Activated T-cell treated with anti-CD3 and anti-CD28 coated beads for 1 hour (primary cell): ENCODE data around the gene TINAGL1.

Experiments
- DNase-seq: peaks from one replicate; pipeline ENCODE4 v3.0.0-alpha.2; 2020; ENCODE audit warnings: low read depth

TINAGL1 gene

DNA sequence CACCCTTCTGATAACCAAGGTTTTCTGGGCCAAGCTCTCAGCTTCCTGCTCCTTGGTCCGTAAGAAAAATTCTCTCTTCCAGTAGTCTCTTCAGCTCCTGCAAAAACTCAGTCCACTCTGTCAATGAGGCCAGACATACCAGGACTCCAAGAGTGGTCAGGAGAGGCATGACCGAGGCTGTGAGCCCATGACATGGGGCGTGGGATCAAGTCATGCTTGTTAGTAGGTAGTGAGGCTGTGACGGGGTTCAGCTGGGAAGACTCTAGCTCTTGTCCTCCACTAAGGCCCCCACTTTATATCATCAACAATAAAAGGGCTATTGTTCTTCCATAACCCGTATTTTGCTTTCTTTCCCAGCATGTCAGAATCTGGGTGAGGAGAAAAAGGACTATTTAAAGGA is 31.0 kb downstream of the TINAGL1 start:
- no peak for DNase-seq

DNA sequence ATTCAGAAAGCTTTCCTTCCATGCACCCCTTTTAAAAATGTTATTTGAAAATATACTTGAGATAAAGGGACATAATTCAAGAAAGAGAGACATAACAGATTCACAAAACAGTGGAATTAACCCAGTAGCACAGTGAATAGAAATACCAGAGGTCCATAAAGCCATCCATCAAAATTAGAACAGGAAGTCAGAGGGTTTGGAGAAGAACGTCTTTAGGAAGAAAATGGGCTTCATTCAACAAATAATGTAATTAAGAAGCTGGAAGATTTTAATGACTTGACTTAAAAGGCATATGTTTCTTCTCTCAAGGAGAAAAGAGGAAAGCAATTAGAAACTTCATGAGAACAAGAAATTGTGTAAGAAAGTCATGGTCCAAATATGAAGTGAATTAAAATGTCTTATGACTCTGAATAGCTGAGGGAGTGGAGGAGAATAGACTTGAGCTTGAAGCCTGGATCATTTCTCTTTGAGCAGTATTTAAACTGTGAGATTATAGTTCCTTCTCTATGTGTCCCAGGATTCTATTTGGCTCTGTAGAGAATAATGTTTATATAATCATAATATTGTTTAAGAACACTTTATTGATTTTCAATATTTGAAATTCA is 33.3 kb downstream of the TINAGL1 start:
- DNase-seq, result no peak

DNA sequence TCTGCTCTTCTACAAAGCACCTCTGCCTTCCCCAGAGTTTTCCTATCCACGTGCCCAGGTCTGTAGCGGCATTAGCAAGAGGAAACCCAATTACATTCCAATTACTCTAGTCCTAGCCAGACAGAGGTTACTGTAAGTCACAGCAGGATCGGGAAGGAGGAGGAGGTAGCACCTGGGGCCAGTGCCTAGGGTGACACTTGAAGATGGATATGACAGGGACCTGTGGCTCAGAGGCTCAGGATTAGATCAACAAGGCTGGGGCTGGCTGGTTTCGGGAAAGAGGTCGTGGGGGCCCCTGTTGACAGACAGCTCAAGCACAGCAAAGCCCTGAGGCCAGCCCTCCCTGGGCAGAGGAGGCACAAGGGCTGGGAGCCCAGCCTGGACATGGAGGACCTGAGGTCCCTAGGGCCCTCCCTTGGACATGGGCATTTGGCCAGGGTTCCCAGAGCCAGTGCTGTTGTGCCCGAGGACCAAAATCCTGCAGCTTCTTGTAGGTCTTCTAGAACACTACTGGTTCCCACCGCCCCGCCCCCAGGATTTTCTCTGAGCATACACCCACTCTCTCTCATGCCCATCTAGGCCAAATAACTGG is 38.2 kb downstream of the TINAGL1 start:
- DNase-seq, result no peak

DNA sequence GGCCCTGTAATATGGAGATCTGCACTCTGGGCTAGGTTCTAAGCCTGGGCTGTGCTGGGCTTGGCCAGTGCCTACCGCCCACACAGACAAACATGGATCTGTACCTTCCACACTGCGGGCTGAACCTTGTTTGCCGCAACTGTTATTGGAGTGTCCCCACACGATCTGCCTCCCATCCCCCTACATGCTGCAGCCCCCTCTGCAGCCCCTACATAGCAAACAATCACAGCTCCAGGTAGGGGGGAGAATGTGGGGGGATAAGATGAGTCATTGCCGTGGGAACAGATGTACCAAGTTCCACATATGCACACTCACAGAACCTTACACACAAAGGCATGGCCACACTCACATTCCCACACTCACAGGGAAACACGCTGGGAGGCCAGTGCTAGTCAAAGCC is 39.1 kb downstream of the TINAGL1 start:
- no peak for DNase-seq

DNA sequence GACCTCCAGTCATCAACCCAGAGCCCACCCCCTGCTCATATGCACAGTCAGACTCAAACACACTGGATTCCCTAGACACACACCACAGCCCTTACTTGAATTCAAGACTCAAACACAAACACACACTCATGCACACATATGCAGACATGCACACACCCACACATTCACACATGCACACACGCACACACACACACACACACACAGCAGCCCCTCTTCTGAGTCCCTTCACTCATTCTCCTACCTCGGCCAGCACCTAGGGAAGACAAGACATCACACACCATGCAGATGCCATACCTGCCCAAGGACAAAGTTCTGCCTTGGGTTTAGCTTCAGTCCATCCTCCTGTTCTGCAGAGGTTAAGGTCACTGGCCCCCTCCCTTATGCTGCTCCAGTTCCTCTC is 39.6 kb downstream of the TINAGL1 start:
- no peak for DNase-seq

DNA sequence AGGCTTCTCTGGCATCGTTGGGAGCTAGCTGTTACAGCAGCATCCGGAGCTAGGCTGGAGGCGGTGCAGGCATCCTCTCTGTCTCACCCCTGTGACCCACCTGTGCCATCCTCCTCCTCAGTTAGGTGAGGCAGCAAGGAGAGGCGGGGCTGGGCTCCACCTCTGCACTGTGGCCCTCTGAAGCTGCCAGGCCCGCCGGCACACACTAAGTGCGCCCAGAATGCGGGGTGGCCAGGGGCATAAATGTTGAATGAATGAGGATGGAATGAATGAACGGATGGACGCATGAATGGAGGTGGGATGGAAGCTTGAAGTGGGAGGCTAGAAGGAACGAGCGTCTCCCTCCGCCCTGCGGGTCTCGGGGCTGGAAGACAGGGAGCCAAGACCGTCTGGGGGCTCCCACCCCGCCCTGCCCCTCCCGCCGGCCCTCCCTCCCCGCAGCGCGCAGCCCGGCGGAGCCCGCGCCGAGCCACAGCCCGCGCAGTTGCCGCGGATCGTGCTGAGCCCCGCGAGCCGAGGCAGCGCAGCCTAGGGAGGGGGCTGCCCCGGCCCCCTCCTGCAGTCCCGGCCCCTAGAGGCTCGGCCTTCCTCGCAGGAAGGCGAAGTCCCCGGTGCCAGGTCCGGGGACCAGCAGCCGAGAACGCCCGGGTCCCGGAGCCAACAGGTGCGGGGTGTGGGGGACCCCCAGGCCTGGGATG is 41.1 kb downstream of the TINAGL1 start, which contains the start of gene HCRTR1:
Gene HCRTR1 (plus strand): TSS at position 472 of the 698 bp plus-strand sequence. CDS start 1,504 bp downstream, outside the sequence.
- no peak for DNase-seq

DNA sequence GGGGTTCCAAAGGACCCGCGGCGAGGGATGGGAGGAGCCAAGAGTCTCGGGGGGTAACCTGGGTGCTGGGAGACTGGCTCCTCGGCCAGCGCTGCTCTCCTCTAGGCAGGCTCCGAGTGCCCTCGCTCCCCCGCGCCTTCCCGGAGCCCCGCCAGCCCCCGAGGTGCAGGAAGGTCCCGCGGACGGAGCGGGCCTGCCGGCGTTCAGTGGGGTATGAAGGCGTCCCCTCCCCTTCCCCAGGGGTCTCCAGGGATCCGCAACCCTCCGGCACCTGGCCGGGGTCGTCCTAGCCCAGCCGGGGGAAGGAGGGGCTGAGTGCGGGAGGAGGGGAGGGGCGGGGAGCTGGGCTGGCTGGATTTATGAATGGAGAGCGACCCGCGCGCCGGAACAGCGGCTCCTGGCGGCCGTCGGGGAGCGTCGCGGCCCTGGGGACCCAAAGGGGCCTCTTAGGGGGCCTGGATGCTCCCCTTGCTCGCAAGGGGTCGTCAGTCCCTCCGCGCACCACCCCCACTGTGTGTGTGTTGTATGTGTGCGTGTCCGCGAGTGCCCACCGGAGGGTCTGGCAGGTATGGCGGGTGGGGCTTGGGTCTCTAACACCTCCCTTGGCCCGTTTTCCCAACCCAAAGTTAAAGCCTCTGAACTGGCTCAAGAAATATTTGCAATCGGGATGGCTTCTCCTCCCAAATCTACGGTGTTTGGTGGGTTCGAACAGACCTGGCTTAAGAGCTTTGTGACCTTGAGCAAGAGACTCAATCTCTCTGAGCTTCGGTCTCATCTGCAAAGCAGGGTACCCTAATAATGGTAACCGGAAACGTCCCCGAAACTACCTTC is 41.8 kb downstream of the TINAGL1 start:
- DNase-seq, result peak; percentile 23

DNA sequence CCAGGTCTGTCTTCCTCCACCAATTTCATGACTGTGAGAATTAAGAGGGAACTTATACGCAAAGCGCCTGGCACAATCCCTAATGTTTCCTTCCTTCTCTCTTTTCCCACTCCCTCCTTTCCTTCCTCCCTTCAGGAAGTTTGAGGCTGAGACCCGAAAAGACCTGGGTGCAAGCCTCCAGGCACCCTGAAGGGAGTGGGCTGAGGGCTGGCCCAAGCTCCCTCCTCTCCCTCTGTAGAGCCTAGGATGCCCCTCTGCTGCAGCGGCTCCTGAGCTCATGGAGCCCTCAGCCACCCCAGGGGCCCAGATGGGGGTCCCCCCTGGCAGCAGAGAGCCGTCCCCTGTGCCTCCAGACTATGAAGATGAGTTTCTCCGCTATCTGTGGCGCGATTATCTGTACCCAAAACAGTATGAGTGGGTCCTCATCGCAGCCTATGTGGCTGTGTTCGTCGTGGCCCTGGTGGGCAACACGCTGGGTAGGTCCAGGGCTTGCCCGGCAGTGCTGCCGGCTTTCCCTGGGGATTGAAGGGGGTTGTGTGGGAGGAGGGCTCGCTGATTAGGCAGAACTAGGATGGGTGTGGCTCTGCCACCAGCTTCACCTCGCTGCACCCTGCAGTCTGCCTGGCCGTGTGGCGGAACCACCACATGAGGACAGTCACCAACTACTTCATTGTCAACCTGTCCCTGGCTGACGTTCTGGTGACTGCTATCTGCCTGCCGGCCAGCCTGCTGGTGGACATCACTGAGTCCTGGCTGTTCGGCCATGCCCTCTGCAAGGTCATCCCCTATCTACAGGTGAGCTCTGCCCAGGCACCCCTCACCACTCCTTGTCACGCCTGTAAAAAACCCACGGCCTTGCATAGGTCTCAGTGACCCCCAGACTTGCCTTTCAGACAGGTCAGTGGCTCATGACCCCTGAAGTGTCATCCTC is 42.9 kb downstream of the TINAGL1 start:
- no peak for DNase-seq

DNA sequence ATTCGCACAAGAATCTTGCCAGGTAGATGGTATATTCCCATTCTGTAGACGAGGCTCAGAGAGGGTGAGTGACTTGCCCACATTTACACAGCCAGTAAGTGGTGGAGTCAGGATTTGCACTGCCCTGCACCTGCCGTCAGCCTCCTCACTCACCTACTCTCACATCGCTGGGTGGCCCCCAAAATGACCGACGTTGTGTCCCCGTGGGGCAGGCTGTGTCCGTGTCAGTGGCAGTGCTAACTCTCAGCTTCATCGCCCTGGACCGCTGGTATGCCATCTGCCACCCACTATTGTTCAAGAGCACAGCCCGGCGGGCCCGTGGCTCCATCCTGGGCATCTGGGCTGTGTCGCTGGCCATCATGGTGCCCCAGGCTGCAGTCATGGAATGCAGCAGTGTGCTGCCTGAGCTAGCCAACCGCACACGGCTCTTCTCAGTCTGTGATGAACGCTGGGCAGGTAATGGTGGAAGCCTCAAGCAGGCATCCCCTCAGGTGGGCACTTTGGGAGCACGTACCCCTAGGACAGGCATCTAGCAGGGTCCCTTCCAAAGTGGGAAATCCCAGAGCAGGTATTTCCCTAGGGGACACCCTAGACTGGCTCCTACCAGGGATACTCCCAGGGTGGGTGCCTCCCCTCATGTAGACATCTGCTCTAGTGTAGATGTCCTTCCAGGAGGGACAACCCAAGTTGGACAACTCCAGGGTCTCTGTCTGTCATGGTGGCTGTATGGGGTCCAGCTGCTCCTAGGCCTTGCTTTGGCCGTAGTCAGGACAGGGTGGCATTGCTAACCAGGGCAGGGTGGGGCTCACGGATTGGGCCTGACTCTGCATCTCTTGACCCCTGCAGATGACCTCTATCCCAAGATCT is 44.5 kb downstream of the TINAGL1 start:
- no peak for DNase-seq

DNA sequence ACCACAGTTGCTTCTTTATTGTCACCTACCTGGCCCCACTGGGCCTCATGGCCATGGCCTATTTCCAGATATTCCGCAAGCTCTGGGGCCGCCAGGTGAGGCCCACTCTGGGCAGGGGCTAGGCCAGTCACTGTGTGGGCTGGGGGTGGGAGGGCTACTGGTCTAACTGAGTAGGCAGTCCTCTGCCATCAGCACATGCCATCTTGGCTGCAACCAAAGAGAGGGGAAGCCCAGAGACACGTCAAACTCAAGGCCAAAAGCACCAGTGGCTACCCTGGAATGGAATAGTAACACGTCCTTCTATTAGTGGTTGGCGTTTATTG is 45.1 kb downstream of the TINAGL1 start:
- DNase-seq, result no peak

DNA sequence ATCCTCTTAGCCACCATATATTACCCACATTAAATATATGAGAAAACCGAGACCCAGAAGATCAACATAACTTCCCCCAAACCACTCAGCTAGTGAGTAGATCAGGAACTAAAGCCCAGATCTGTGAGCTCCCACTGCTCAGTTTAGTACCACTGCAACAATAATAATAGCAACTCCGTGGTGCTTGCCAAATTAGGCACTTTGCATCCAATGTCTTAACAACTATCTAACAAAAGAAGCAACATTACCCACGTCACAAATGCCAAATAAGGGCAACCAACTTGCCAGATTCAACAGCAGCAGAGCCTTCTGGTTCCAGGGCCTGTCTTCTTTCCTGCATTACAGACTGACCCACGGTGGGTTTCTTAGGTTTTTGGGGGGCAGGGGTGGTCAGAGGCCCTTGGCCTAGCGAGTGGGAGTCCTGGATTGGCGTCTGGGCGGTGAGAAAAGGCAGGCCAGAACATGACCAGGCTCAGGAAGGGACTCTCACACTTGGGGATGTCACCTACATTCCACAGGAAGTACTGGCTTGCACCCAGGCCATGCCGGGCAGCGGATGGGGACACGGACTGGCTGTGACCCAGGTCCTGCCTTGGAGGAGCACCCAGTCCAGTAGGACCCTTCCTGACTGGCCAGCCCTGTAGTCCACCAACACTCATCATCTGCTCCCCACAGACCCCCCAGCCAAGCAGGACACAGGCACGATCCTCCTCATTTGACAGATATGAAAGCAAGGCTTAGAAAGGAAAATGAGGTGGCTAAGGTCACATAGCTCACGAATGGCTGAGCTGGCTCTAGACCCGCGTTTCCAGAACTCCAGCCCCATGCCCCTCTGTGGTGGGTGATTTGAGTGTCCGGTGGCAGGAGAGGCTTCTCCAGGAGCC is 45.8 kb downstream of the TINAGL1 start:
- DNase-seq, result no peak

DNA sequence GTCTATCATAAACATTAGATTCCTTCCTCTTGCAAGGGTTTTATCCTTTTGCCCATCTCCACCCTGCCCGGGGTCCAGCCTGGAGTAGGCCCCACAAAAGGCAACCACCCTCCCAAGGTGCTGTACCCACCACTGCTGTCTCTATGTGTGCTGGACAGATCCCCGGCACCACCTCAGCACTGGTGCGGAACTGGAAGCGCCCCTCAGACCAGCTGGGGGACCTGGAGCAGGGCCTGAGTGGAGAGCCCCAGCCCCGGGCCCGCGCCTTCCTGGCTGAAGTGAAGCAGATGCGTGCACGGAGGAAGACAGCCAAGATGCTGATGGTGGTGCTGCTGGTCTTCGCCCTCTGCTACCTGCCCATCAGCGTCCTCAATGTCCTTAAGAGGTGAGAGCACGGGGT is 47.0 kb downstream of the TINAGL1 start:
- no peak for DNase-seq

DNA sequence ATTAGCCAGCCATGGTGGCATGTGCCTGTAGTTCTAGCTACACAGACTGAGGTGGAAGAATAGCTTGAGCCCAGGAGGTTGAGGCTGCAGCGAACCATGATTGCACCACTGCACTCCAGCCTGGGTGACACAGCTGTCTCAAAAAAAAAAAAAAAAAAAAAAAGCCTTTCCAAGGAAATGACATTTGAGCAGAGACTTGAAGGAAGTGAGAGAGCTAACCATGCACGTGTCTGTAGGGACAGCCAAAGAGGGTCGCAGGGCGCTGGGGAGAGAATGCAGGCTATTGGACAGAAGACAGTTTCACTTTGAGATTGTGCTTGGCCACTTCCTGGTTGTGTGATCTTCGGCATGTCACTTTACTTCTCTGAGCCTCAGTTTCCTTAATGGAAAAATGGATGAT is 48.0 kb downstream of the TINAGL1 start:
- DNase-seq, result no peak

DNA sequence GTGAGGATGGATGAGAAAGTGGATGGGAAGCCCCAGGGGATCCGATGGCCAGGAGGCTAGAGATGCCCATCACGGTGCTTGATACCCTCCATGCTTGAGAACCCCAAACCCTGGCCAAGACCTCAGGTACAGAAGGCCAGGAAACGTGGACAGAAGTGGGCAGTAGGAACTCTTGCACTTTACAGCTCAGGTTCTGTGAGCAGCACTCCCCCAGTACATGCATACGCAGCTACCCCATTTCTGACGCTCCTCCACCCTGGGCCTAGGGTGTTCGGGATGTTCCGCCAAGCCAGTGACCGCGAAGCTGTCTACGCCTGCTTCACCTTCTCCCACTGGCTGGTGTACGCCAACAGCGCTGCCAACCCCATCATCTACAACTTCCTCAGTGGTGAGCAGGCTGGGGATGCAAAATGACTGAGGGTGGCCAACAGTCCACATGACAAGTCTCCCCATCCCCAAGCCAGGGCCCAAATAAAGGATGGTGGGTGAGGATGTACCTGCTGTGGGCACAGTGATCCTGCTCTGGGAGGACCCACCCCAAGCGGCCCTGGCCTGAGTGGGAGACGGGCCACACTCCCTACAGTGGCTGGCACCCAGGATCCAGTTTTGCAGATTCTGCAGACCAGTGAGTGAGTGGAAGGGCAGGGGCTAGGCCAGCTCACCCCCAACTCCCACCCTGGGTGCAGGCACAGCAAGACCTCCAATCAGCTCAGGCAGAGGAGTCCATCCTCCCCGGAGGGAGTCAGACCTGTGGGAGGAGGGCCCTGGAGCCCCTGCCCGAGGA is 48.6 kb downstream of the TINAGL1 start:
- no peak for DNase-seq

DNA sequence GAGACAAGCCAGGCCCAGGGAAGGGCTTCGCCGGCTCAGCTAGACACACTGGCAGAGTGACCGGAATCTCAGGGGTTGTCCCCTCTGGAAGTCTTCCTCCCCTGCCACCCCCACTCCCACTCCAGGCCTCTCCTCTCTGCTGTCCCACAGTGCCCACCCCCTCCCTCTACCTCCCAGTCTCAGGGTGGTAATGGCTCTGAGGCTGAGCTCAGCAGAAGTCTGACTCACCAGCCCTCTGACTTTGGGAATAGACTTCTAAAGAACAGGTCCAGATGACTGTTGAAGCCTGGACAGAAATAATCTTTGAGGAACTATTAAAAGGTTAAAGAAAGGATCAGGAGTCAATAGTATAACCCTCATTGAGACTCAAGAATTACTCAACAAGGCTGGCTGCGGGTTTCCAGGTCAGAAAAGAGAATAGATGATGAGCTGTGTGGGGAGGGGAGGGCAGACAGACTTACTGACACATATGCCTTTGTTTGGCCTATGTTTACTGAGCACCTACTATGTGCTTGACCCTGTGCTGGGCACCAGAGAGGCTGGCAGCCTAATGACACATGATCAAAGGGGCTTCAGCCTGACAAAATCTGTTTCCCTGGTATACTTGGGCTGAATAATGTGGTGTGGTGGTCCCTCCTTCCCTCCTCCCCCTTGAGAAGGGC is 49.4 kb downstream of the TINAGL1 start:
- no peak for DNase-seq

DNA sequence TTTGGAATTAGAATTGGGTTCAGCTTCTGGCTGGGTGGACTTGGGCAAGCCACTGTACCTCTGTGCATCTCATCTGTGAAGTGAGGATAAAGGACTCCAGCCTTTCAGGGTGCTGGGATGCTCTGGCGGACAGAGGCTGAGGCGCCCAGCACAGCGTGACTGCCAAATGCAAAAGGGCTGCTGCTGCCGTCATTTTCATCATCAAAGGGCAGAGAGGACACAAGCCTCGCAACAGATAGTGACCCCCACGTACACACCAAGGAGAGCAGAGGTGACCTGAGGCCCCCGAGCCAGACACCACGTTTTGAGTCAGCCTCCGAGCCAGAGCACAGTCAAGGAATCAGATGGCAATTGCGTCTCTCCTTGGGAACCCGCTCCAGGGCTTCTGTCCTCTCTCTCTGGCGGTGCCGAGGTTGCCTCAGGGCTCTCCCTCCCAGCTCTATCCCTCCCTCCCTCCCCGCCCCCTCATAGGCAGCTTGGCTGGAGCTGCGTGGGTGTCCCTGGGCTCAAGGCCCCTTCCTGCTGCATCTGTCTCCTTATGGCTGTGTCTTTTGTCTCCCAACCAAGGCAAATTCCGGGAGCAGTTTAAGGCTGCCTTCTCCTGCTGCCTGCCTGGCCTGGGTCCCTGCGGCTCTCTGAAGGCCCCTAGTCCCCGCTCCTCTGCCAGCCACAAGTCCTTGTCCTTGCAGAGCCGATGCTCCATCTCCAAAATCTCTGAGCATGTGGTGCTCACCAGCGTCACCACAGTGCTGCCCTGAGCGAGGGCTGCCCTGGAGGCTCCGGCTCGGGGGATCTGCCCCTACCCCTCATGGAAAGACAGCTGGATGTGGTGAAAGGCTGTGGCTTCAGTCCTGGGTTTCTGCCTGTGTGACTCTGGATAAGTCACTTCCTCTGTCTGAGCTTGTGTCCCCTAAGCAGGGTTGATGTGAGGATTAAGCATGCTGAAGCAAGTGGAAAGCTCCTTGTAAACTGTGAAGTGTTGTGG is 50.2 kb downstream of the TINAGL1 start:
- no peak for DNase-seq

DNA sequence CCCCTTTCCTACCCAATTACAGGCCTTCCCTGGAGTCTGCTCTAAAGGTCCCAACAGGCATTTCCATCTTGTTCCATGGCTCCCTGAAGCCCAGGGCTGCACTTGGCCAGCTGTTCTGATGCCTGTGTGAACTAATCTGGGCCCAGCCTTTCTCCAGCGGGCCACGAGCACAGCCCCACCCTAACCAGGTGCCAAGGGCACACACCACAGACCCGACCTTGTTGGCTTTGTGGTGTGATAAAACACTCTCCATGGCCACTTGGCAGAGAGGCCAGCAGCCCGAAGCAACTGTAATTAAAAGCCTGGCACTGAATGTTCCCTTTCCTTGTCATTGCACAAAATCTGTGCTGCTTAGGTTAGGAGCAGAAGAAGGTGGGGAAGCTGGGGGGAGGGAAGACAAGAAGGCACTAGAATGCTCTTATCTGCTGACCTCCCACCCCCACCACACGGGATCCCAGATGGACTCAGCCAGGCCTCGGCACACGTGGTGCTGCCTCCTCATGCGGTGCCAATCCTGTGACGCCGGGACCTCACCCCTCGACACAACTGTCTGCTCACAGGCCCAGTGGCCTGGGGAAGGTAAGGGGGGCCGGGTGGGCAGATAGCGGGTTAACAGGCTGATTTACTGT is 51.1 kb downstream of the TINAGL1 start:
- DNase-seq, result no peak
